ENCODE results near the gene DGKB. TPM values are rescaled to one million over a fixed set of nuclear protein-coding genes. Genes with fewer than 3 reads are reported as not detected.

The DGKB gene
- total RNA-seq, 1 donor from 2014 or later = 3.4 TPM

- no peak overlapping the region for H3K27ac Mint-ChIP-seq
- H3K4me1 Mint-ChIP-seq (ENCODE audit: unreplicated experiment) = no peaks in the 10 kb centered on the region
- no peak for DNase-seq (ENCODE audit: extremely low spot score, unreplicated experiment)
- TF ChIP-seq, protein P1, sequence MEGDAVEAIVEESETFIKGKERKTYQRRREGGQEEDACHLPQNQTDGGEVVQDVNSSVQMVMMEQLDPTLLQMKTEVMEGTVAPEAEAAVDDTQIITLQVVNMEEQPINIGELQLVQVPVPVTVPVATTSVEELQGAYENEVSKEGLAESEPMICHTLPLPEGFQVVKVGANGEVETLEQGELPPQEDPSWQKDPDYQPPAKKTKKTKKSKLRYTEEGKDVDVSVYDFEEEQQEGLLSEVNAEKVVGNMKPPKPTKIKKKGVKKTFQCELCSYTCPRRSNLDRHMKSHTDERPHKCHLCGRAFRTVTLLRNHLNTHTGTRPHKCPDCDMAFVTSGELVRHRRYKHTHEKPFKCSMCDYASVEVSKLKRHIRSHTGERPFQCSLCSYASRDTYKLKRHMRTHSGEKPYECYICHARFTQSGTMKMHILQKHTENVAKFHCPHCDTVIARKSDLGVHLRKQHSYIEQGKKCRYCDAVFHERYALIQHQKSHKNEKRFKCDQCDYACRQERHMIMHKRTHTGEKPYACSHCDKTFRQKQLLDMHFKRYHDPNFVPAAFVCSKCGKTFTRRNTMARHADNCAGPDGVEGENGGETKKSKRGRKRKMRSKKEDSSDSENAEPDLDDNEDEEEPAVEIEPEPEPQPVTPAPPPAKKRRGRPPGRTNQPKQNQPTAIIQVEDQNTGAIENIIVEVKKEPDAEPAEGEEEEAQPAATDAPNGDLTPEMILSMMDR (conservative IDR thresholded peaks at IDR 0.05) = no peak
- no peaks in the 10 kb centered on the region for H3K36me3 Mint-ChIP-seq
- no peak overlapping the region for H3K4me3 Mint-ChIP-seq
- no peaks in the 10 kb centered on the region for H3K27me3 Mint-ChIP-seq
- peaks cover 7% of the 10 kb centered on the region for H3K9me3 Mint-ChIP-seq
Observed at GRCh38 chr7:14777806-14778205, 124.7 kb downstream of the DGKB start.

DNA sequence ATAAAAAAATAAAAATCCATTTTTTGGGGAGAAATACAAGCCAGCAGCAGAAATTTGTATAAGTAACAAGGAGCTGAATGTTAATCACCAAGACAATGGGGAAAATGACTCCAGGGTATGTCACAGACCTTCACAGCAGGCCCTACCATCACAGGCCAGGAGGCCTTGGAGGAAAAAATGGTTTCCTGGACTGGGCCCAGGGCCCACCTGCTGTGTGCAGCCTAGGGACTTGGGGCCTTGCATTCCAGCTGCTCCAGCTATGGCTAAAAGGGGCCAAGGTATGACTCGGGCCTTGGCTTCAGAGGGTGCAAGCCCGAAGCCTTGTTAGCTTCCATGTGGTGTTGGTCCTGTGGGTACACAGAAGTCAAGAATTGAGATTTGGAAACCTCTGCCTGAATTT is 126.3 kb downstream of the DGKB start:
- H3K36me3 Mint-ChIP-seq = no peaks in the 10 kb centered on the region
- no peak for DNase-seq (ENCODE audit: extremely low spot score, unreplicated experiment)
- no peaks in the 10 kb centered on the region for H3K27me3 Mint-ChIP-seq
- H3K4me3 Mint-ChIP-seq = no peak overlapping the region
- H3K9me3 Mint-ChIP-seq = peaks cover 7% of the 10 kb centered on the region
- TF ChIP-seq, protein P1 (conservative IDR thresholded peaks at IDR 0.05) = no peak
- H3K4me1 Mint-ChIP-seq (ENCODE audit: unreplicated experiment) = no peaks in the 10 kb centered on the region
- H3K27ac Mint-ChIP-seq = no peak overlapping the region

- H3K4me3 Mint-ChIP-seq = no peak overlapping the region
- TF ChIP-seq, protein P1 (conservative IDR thresholded peaks at IDR 0.05) = no peak
- DNase-seq (ENCODE audit: extremely low spot score, unreplicated experiment) = no peak
- no peaks in the 10 kb centered on the region for H3K36me3 Mint-ChIP-seq
- peaks cover 7% of the 10 kb centered on the region for H3K9me3 Mint-ChIP-seq
- no peak overlapping the region for H3K27ac Mint-ChIP-seq
- no peaks in the 10 kb centered on the region for H3K4me1 Mint-ChIP-seq (ENCODE audit: unreplicated experiment)
- no peaks in the 10 kb centered on the region for H3K27me3 Mint-ChIP-seq
Observed at GRCh38 chr7:14773729-14774271, 128.8 kb downstream of the DGKB start.

GRCh38 chr7:14770614-14771013 is 131.9 kb downstream of the DGKB start:
- no peaks in the 10 kb centered on the region for H3K9me3 Mint-ChIP-seq
- no peaks in the 10 kb centered on the region for H3K27me3 Mint-ChIP-seq
- no peak overlapping the region for H3K4me3 Mint-ChIP-seq
- DNase-seq (ENCODE audit: extremely low spot score, unreplicated experiment) = no peak
- TF ChIP-seq, protein P1 (conservative IDR thresholded peaks at IDR 0.05) = no peak
- no peaks in the 10 kb centered on the region for H3K4me1 Mint-ChIP-seq (ENCODE audit: unreplicated experiment)
- H3K27ac Mint-ChIP-seq = no peak overlapping the region
- no peaks in the 10 kb centered on the region for H3K36me3 Mint-ChIP-seq

DNA sequence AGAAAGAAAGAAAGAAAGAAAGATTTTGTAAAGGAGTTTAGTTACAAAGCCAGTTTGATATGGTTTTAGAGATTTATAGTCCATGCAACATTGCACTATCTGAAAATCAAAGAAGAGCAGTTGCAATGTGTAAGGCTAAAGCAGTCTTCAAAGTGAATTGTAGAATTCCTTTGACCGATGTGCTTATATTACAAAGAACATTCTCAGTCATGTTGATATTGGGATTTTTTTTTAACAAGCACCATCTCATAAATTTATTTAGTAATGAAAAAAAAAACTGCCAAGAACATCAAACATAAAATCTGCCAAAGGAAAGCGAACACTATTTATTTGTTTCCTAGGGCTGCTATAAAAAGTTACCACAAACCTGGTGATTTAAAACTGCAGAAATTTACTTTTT is 133.3 kb downstream of the DGKB start:
- H3K36me3 Mint-ChIP-seq = no peaks in the 10 kb centered on the region
- H3K4me1 Mint-ChIP-seq (ENCODE audit: unreplicated experiment) = no peaks in the 10 kb centered on the region
- no peak overlapping the region for H3K27ac Mint-ChIP-seq
- no peaks in the 10 kb centered on the region for H3K9me3 Mint-ChIP-seq
- no peak for DNase-seq (ENCODE audit: extremely low spot score, unreplicated experiment)
- no peak overlapping the region for H3K4me3 Mint-ChIP-seq
- TF ChIP-seq, protein P1 (conservative IDR thresholded peaks at IDR 0.05) = no peak
- H3K27me3 Mint-ChIP-seq = no peaks in the 10 kb centered on the region

Data from type B pancreatic cell (in vitro differentiated cells).